GM21528 (cell line): ENCODE measurements around the gene QSER1.
"Not testable (repeated sequence)": the region's sequence is repeated elsewhere in the genome, so short reads cannot be mapped to it uniquely, and the experiment has no call there.

Experiments used
- ATAC-seq: cut with Tn5 transposase; IDR thresholded peaks from one replicate; pipeline ENCODE4 v1.9.1; 2021; ENCODE audit warnings: mild to moderate bottlenecking, moderate library complexity; ENCODE audit not compliant: unreplicated experiment, low FRiP score

QSER1 gene

GRCh38 chr11:32990481-32990880 lies 97.9 kb downstream of the QSER1 start:
- no peak for ATAC-seq

DNA sequence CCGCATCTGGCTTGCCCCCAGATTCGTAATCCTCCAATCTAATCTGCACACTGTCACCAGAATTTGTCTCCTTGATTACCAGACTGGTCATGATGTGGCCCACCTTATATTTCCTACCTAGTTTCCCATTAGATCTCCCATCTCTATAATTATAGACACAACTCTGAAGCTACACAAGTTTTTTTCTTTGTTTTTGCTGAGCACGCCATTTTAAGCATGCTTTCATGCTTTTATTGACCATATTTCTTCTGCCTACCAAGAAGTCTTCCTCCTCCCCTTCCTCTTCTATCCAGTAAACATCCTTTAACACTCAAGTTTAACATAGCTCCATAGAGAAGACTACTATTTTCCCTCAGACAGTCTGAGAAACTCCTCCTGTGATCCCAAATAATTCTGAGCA lies 98.8 kb downstream of the QSER1 start:
- ATAC-seq = no peak

DNA sequence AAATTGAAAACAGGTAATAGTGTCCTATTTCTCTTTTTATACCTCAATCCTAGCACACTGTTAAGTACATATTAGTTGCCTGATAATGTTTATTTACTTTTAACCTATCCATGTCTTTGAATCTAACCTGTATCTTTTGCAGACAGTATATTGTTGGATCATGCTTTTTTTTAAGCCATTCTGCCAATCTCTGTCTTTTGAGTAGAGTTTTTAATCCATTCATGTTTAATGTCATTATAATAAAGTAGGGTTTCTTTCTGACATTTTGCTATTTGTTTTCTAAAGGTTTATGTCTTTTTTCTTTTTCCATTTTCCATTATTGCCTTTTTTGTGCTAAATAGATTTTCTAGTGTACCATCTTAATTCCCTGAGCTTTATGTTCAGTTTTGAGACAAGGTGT lies 99.3 kb downstream of the QSER1 start:
- no peak for ATAC-seq

DNA sequence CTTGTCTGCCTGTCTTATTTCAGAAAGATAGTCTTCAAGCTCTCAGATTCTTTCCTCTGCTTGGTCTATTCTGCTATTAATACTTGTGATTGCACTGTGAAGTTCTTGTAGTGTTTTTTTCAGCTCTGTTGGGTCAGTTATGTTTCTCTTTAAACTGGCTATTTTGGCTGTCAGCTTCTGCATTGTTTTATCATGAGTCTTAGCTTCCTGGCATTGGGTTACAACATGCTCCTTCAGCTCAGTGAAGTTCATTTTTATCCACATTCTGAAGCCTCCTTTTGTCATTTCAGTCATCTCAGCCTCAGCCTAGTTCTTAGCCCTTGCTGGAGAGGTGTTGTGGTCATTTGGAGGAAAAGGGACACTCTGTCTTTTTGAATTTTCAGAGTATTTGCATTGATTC lies 107.6 kb downstream of the QSER1 start:
- ATAC-seq = no peak

GRCh38 chr11:33001281-33001680 lies 108.7 kb downstream of the QSER1 start:
- no peak for ATAC-seq

- no peak for ATAC-seq
These were observed 109.3 kb downstream of the QSER1 start for GRCh38 chr11:33001751-33002542.

DNA sequence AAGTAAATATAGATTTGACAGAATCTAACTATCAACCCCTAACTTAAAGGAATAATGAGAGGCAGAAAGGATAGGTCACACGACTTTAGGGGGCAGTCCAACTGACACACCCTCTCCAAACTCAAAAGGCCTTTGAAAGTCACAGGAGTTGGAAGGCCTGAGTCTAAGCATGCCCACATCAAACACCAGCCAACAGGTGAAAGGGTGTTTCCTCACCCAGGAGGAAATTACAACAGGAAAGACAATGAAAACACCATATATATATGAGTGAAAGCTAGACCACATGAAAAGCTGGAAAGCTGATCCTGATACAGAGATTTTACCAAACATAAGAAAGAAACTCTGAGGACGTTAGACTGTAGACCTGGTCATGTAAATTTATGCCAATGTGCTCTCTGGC lies 112.6 kb downstream of the QSER1 start:
- ATAC-seq = no peak

- ATAC-seq = no peak
These were observed 113.4 kb downstream of the QSER1 start for GRCh38 chr11:33006010-33006409.

DNA sequence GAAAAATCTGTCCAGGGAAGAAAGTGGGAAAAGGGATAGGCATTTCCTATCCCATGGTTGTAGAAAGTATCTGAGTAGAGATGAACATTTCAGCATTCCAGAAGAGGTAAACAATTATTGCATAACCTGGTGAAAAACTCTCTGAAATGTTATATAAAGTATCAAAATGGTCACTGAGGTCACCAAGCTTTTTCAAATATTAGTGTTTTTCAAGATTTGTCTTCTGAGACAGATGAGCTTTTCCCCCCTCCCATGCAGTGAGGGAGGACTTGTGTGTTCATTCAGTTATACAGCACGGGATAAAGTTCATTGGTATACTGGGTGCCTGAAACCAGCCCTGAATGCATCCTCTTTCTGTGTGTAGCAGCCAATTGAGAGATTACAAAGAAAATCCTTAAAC lies 121.1 kb downstream of the QSER1 start:
- ATAC-seq = no peak

- ATAC-seq = peak; percentile 72
These were observed 123.3 kb downstream of the QSER1 start, which contains the start of gene DEPDC7 for GRCh38 chr11:33015621-33016551. Gene DEPDC7 (plus strand): TSS chr11:33015878. CDS start chr11:33015956, 78 bp downstream.

- ATAC-seq = no peak
These were observed 124.0 kb downstream of the QSER1 start for GRCh38 chr11:33016654-33017053.

DNA sequence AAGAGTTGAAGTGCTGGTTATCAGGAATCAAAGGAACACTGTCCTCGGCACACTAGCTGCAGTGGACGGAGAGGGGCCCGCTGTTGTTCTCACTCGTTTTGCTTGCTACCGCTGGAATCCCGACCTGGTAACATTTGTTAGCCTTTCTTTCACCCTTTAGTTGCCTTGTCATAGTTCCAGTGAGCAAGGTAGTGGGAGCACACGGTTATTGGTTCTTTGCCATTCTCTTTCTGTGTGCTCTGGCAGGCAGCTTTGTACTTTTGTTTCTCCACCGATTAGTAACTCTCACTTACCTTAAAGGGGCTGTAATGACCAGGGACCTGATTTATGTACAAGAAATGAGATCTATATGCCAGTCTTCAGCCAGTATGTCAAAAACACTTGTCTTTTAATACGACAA lies 124.9 kb downstream of the QSER1 start:
- ATAC-seq = no peak

DNA sequence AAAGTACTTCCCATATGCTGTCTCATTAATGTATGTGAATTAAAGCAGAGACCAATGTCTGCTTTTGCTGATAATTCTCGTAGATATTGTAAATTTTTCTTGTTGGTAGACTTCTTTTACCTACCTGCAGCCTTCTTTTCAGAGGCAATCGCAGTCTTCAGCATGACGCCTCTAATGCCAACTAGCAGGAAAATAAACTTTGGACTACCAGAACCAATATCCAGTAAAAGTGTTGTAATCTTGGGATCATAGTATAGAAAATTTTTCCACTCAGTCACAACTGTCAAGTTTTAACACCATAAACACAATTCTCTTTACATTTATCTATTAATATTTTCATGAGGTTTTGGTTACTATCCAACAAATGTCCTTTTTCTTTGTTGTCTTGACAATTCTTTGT lies 125.4 kb downstream of the QSER1 start:
- no peak for ATAC-seq

GRCh38 chr11:33018840-33019239 lies 126.2 kb downstream of the QSER1 start:
- no peak for ATAC-seq

GRCh38 chr11:33021501-33021900 lies 128.9 kb downstream of the QSER1 start:
- ATAC-seq = no peak

DNA sequence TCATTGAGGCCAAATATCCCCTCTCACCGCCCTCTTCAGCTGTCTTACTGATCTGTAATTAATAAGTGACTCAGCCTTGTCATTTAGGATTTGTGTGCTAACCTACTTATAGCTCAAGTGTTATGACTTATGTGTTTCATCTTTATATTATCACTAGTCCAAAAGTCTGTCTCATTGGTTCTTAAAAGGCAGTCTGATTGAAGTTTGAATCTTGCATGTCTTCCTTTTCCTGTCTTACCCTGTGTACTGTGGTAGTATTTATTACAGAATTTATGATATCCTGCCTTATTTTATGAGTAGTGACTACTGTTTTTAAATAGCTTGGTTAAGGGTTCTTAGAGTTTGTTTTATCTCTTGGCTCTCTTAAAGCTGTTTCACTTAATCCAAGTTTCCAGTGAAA lies 129.3 kb downstream of the QSER1 start:
- no peak for ATAC-seq

- ATAC-seq = no peak
These were observed 132.7 kb downstream of the QSER1 start for GRCh38 chr11:33025339-33025722.

- no peak for ATAC-seq
These were observed 134.6 kb downstream of the QSER1 start for GRCh38 chr11:33027233-33027632.

- ATAC-seq = no peak
These were observed 135.4 kb downstream of the QSER1 start for GRCh38 chr11:33027846-33028536.

GRCh38 chr11:33028537-33028914 lies 135.9 kb downstream of the QSER1 start:
- no peak for ATAC-seq

- ATAC-seq = not testable (repeated sequence)
These were observed 136.6 kb downstream of the QSER1 start for GRCh38 chr11:33029218-33029617.
